Astrocyte (in vitro differentiated cells and primary cell): Measurements from ENCODE around the gene GNAO1. TPM values are rescaled to one million over a fixed set of nuclear protein-coding genes. Genes with fewer than 3 reads are reported as not detected.

Source experiments
- DNase-seq: peaks from one replicate; pipeline ENCODE4 v3.0.0-alpha.2; 2010; ENCODE audit warnings: low read depth
- FAIRE-seq: peaks from 2 replicates; lab custom pipeline; 2011; peaks lifted over from hg19 to GRCh38; lab: Jason Lieb, UNC
- H2AFZ ChIP-seq: 2 replicates; pipeline ENCODE4 v1.6.0; 2012; ENCODE audit warnings: low read depth, low read length, inconsistent platforms
- H3K27ac ChIP-seq: 2 replicates; pipeline ENCODE4 v1.5.1; 2011; ENCODE audit warnings: low read depth, low read length, inconsistent platforms
- H3K27me3 ChIP-seq: 2 replicates; pipeline ENCODE4 v1.6.0; 2011; ENCODE audit warnings: low read length, inconsistent platforms; ENCODE audit not compliant: insufficient read depth
- H3K36me3 ChIP-seq: 2 replicates; pipeline ENCODE4 v1.5.1; 2011; ENCODE audit warnings: low read length, inconsistent platforms; ENCODE audit not compliant: insufficient read depth
- H3K4me1 ChIP-seq: 2 replicates; pipeline ENCODE4 v1.5.1; 2011; ENCODE audit warnings: low read length, inconsistent platforms; ENCODE audit not compliant: insufficient read depth
- H3K4me2 ChIP-seq: 2 replicates; pipeline ENCODE4 v1.6.0; 2012; ENCODE audit warnings: low read length, inconsistent platforms
- H3K4me3 ChIP-seq: 2 replicates; pipeline ENCODE4 v1.5.1; 2011; ENCODE audit warnings: low read depth, mild to moderate bottlenecking, low read length, inconsistent platforms; ENCODE audit not compliant: insufficient read depth
- H3K79me2 ChIP-seq: 2 replicates; pipeline ENCODE4 v1.6.0; 2012; ENCODE audit warnings: mild to moderate bottlenecking, low read length, inconsistent platforms; ENCODE audit not compliant: insufficient read depth
- H3K9ac ChIP-seq: 2 replicates; pipeline ENCODE4 v1.6.0; 2012; ENCODE audit warnings: mild to moderate bottlenecking, low read length, inconsistent platforms
- H3K9me3 ChIP-seq: 2 replicates; pipeline ENCODE4 v1.5.1; 2012; ENCODE audit warnings: low read depth, mild to moderate bottlenecking, low read length, inconsistent platforms; ENCODE audit not compliant: insufficient read depth
- H4K20me1 ChIP-seq: 2 replicates; pipeline ENCODE4 v1.6.0; 2012; ENCODE audit warnings: low read length, inconsistent platforms; ENCODE audit not compliant: insufficient read depth
- H3K27ac Mint-ChIP-seq: one replicate; pipeline ENCODE4 v1.8.0; 2021; ENCODE audit warnings: mild to moderate bottlenecking, mixed read lengths; ENCODE audit not compliant: unreplicated experiment
- H3K27me3 Mint-ChIP-seq: one replicate; pipeline ENCODE4 v1.8.0; 2021; ENCODE audit warnings: low read depth, mixed read lengths; ENCODE audit not compliant: unreplicated experiment
- H3K36me3 Mint-ChIP-seq: one replicate; pipeline ENCODE4 v1.8.0; 2021; ENCODE audit warnings: low read depth, mixed read lengths; ENCODE audit not compliant: unreplicated experiment
- H3K4me1 Mint-ChIP-seq: one replicate; pipeline ENCODE4 v1.8.0; 2021; ENCODE audit warnings: low read depth, mixed read lengths; ENCODE audit not compliant: unreplicated experiment
- H3K4me3 Mint-ChIP-seq: one replicate; pipeline ENCODE4 v1.8.0; 2021; ENCODE audit warnings: mild to moderate bottlenecking, moderate library complexity, mixed read lengths; ENCODE audit not compliant: unreplicated experiment
- H3K9me3 Mint-ChIP-seq: one replicate; pipeline ENCODE4 v1.8.0; 2021; ENCODE audit warnings: mild to moderate bottlenecking, mixed read lengths; ENCODE audit not compliant: unreplicated experiment
- EZH2 ChIP-seq: IDR thresholded peaks from 2 replicates; pipeline ENCODE4 v1.6.1; 2012; ENCODE audit warnings: mild to moderate bottlenecking, low read length, inconsistent platforms; ENCODE audit not compliant: insufficient read depth
- total RNA-seq: library from RNA; stranded (reverse); gene quantifications from 2 replicates; pipeline ENCODE4 v1.2.1, GENCODE V29; 2021
- TF ChIP-seq, protein P1 (sequence below): IDR thresholded peaks from 2 replicates; pipeline ENCODE4 v1.5.1; 2011; ENCODE audit warnings: low read depth, mild to moderate bottlenecking, inconsistent platforms, low read length, moderate library complexity; ENCODE audit not compliant: insufficient read depth

GNAO1 gene
- total RNA-seq, 1 donor from 2014 or later = 1.7 TPM

DNA sequence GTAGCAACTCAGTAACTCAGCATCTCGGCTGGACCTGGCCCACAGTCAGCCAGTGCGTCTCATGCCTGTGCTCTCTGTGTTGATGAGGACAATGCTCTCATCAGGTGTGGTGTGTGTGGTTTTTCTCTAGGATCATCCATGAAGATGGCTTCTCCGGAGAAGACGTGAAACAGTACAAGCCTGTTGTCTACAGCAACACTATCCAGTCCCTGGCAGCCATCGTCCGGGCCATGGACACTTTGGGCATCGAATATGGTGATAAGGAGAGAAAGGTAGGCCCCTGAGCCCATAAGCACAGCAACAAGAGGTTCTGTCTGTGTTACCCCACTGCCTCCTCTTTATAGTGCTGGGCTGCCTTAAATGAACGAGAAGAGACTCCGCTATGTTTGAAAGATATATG lies 84.5 kb downstream of the GNAO1 start:
- Histone ChIP-seq H3K27me3 (no peaks in the 10 kb centered on the region), H3K4me2 (no peak overlapping the region), H4K20me1 (no peaks in the 10 kb centered on the region), H3K9me3 (no peaks in the 10 kb centered on the region), H3K9ac (no peak overlapping the region), H3K4me3 (no peak overlapping the region), H2AFZ (no peak overlapping the region), H3K27ac (no peak overlapping the region), H3K4me1 (no peaks in the 10 kb centered on the region), H3K36me3 (no peaks in the 10 kb centered on the region), H3K79me2 (no peaks in the 10 kb centered on the region)
- FAIRE-seq (no peak), DNase-seq (no peak)
- TF ChIP-seq, protein P1, sequence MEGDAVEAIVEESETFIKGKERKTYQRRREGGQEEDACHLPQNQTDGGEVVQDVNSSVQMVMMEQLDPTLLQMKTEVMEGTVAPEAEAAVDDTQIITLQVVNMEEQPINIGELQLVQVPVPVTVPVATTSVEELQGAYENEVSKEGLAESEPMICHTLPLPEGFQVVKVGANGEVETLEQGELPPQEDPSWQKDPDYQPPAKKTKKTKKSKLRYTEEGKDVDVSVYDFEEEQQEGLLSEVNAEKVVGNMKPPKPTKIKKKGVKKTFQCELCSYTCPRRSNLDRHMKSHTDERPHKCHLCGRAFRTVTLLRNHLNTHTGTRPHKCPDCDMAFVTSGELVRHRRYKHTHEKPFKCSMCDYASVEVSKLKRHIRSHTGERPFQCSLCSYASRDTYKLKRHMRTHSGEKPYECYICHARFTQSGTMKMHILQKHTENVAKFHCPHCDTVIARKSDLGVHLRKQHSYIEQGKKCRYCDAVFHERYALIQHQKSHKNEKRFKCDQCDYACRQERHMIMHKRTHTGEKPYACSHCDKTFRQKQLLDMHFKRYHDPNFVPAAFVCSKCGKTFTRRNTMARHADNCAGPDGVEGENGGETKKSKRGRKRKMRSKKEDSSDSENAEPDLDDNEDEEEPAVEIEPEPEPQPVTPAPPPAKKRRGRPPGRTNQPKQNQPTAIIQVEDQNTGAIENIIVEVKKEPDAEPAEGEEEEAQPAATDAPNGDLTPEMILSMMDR = no peak
- no peak for TF ChIP-seq EZH2
- Mint-ChIP-seq H3K4me1 (peaks cover 2% of the 10 kb centered on the region), H3K9me3 (peaks cover 13% of the 10 kb centered on the region), H3K4me3 (no peak overlapping the region), H3K27ac (no peak overlapping the region), H3K36me3 (no peaks in the 10 kb centered on the region), H3K27me3 (peaks cover 20% of the 10 kb centered on the region)

DNA sequence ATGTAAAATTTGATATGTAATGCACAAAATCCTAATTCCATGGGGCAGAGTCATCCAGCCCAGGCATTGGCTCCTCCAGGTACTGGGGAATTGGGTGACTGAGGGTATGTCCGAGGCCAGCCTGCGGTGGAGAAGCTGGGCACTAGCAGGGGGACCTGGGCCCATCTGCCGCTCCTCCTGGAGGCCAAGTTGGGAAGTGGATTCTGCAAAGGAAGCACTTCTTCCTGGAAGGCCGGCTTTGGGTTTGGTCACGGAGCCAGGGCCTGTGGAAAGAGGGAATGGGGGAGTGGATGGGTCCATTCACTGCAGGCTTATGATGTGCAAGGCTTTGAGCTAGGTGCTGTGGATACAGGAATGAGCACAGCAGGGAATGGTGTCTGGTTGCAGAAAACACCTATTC lies 85.8 kb downstream of the GNAO1 start:
- Histone ChIP-seq H3K4me1 (no peaks in the 10 kb centered on the region), H3K9me3 (no peaks in the 10 kb centered on the region), H3K27ac (no peak overlapping the region), H3K4me2 (no peak overlapping the region), H4K20me1 (no peaks in the 10 kb centered on the region), H3K9ac (no peak overlapping the region), H3K27me3 (no peaks in the 10 kb centered on the region), H3K4me3 (no peak overlapping the region), H3K36me3 (no peaks in the 10 kb centered on the region), H2AFZ (no peak overlapping the region), H3K79me2 (no peaks in the 10 kb centered on the region)
- TF ChIP-seq, protein P1 = peak; percentile 8
- TF ChIP-seq EZH2 = no peak
- H3K27ac Mint-ChIP-seq = no peak overlapping the region
- peaks cover 20% of the 10 kb centered on the region for H3K27me3 Mint-ChIP-seq
- H3K4me1 Mint-ChIP-seq = no peaks in the 10 kb centered on the region
- H3K4me3 Mint-ChIP-seq = no peak overlapping the region
- DNase-seq (no peak), FAIRE-seq (no peak)
- H3K36me3 Mint-ChIP-seq = no peaks in the 10 kb centered on the region
- H3K9me3 Mint-ChIP-seq = peaks cover 10% of the 10 kb centered on the region

DNA sequence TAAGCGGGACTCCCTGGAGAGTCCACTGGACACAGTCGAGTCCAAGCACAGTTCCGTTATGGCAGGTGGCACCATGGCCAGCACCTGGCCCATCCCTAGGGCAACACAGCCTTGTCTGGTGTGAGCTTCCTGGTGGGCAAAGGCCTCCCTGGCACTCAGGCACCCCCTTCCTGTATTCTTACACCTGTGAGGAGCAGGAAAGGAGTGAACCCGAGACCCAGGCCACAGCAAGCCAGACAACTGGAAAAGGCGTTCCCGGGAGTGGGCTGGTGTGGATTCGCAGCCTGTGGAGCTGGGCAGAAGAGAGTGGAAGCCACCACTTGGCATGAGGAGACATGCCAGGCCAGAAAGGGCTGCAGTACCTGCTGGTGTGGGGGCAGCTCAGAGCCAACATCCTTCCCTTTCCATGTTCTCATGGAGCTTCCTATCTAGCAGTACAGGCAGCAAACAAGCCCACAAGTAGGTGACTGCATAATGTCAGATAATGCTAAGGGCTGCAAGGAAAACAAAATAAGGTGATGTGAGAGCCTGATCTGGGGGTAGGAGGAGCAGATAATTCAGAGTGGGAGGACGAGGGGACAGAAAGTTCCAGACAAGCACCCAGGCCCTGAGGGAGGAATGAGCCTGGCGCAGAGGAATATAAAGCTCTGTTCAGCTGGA lies 87.0 kb downstream of the GNAO1 start:
- H3K4me3 ChIP-seq = no peak overlapping the region
- no peaks in the 10 kb centered on the region for H4K20me1 ChIP-seq
- peaks cover 20% of the 10 kb centered on the region for H3K27me3 Mint-ChIP-seq
- H3K27ac Mint-ChIP-seq = no peak overlapping the region
- no peaks in the 10 kb centered on the region for H3K79me2 ChIP-seq
- H3K4me1 Mint-ChIP-seq = no peaks in the 10 kb centered on the region
- DNase-seq (no peak), FAIRE-seq (no peak)
- no peaks in the 10 kb centered on the region for H3K36me3 ChIP-seq
- H3K4me1 ChIP-seq = no peaks in the 10 kb centered on the region
- TF ChIP-seq EZH2 = no peak
- TF ChIP-seq, protein P1 = no peak
- no peak overlapping the region for H3K4me2 ChIP-seq
- no peaks in the 10 kb centered on the region for H3K36me3 Mint-ChIP-seq
- peaks cover 10% of the 10 kb centered on the region for H3K9me3 Mint-ChIP-seq
- no peak overlapping the region for H2AFZ ChIP-seq
- no peak overlapping the region for H3K4me3 Mint-ChIP-seq
- no peaks in the 10 kb centered on the region for H3K9me3 ChIP-seq
- no peak overlapping the region for H3K27ac ChIP-seq
- H3K27me3 ChIP-seq = no peaks in the 10 kb centered on the region
- no peak overlapping the region for H3K9ac ChIP-seq
